Small intestine (tissue), 7 donors: Measurements from ENCODE around the gene ISG20. TPM values are rescaled to one million over a fixed set of nuclear protein-coding genes. Genes with fewer than 3 reads are reported as not detected.
A peak's percentile ranks its signal among the peaks of the same experiment; 100 is the strongest.

Experiments
- DNase-seq, 2 donors: peaks; one replicate each; pipeline versions ENCODE4 v3.0.0 to v3.0.0-alpha.2; 2013
- FAIRE-seq: peaks from 2 replicates; lab custom pipeline; 2012; peaks lifted over from hg19 to GRCh38; lab: Jason Lieb, UNC
- H3K27ac ChIP-seq, 3 donors: one replicate each; pipeline ENCODE4 v1.5.1; 2013; ENCODE audit warnings: low read length in 2 of 3, mild to moderate bottlenecking in 2 of 3, control low read depth in 1 of 3, inconsistent platforms in 1 of 3, low read depth in 1 of 3, moderate library complexity in 1 of 3
- H3K27me3 ChIP-seq, 3 donors: one replicate each; pipeline ENCODE4 v1.6.1; 2013; ENCODE audit warnings: low read length in 3 of 3, inconsistent platforms in 1 of 3; ENCODE audit not compliant: control insufficient read depth in 3 of 3, insufficient read depth in 3 of 3
- H3K36me3 ChIP-seq, 3 donors: one replicate each; pipeline ENCODE4 v1.6.1; 2013; ENCODE audit warnings: low read length in 3 of 3, inconsistent platforms in 1 of 3, low read depth in 1 of 3, mild to moderate bottlenecking in 1 of 3, moderate library complexity in 1 of 3; ENCODE audit not compliant: control insufficient read depth in 3 of 3, insufficient read depth in 2 of 3
- H3K4me1 ChIP-seq, 3 donors: one replicate each; pipeline ENCODE4 v1.6.1; 2013; ENCODE audit warnings: low read length in 2 of 3, inconsistent platforms in 1 of 3, low read depth in 1 of 3, mild to moderate bottlenecking in 1 of 3, moderate library complexity in 1 of 3; ENCODE audit not compliant: control insufficient read depth in 3 of 3, insufficient read depth in 2 of 3
- H3K4me3 ChIP-seq, 3 donors: one replicate each; pipeline ENCODE4 v1.5.1; 2013; ENCODE audit warnings: low read length in 3 of 3, control low read depth in 1 of 3, inconsistent platforms in 1 of 3, low read depth in 1 of 3, mild to moderate bottlenecking in 1 of 3, moderate library complexity in 1 of 3
- H3K9me3 ChIP-seq, 2 donors: one replicate each; pipeline ENCODE4 v1.6.1; 2013; ENCODE audit warnings: low read depth in 1 of 2, low read length in 1 of 2; ENCODE audit not compliant: control insufficient read depth in 2 of 2, insufficient read depth in 1 of 2
- WGBS, 3 donors: extraction: QIAGEN DNeasy Blood & Tissue Kit; methylation state at CpG; one replicate each; pipeline ENCODE4 v1.1.7; 2013; 5-methylcytosine and 5-hydroxymethylcytosine counted together
- polyA plus RNA-seq, 4 donors: library from polyadenylated mRNA; stranded (reverse) in 3 of 4; unstranded in 1 of 4; fragments of 200-250 nt in 3 of 4; fragments of 120-200 nt in 1 of 4; gene quantifications; one replicate each; pipeline versions ENCODE4 v1.2.1 to v1.2.3, GENCODE V29; 2013
- donor health status: healthy with polysubstance abuse.
- donor health status: control.
- donor health status: control.
- donor health status: Bipolar disorder and iron deficiency.
- donor health status: healthy.

The ISG20 gene
- polyA plus RNA-seq, 4 donors: 4.1 to 434 (median 98.1) TPM

- Histone ChIP-seq H3K27me3 (peaks cover 0 to 8% (median 3%) of the 10 kb centered on the region in 3 donors), H3K4me3 (no peak overlapping the region), H3K36me3 (no peaks in the 10 kb centered on the region), H3K4me1 (no peaks in the 10 kb centered on the region), H3K9me3 (peaks cover 0 to 3% of the 10 kb centered on the region in 2 donors), H3K27ac (no peak overlapping the region)
- FAIRE-seq: no peak
- DNase-seq: no peak
- WGBS, 3 donors: 66 to 70% (median 69%) methylated on average over 5 of the region's 5 CpGs
These were observed 54.4 kb downstream of the ISG20 start for GRCh38 chr15:88693191-88693590.

- no peaks in the 10 kb centered on the region for H3K4me1 ChIP-seq
- no peaks in the 10 kb centered on the region for H3K9me3 ChIP-seq
- no peaks in the 10 kb centered on the region for H3K36me3 ChIP-seq
- no peak overlapping the region for H3K4me3 ChIP-seq
- FAIRE-seq (no peak), DNase-seq (no peak)
- 88 to 94% (median 90%) methylated on average over 8 of the region's 8 CpGs for WGBS, 3 donors
- H3K27me3 ChIP-seq: peaks cover 0 to 6% (median 4%) of the 10 kb centered on the region in 3 donors
- no peak overlapping the region for H3K27ac ChIP-seq
These were observed 56.3 kb downstream of the ISG20 start for GRCh38 chr15:88695101-88695500.

GRCh38 chr15:88695691-88696251, 57.0 kb downstream of the ISG20 start:
- H3K9me3 ChIP-seq: no peaks in the 10 kb centered on the region
- H3K4me3 ChIP-seq: no peak overlapping the region
- H3K27ac ChIP-seq: no peak overlapping the region
- H3K4me1 ChIP-seq: no peaks in the 10 kb centered on the region
- no peaks in the 10 kb centered on the region for H3K36me3 ChIP-seq
- WGBS, 3 donors: 65 to 70% (median 70%) methylated on average over 20 of the region's 20 CpGs
- FAIRE-seq (no peak), DNase-seq (no peak)
- peaks cover 0 to 6% (median 5%) of the 10 kb centered on the region in 3 donors for H3K27me3 ChIP-seq

- 79 to 90% (median 83%) methylated on average over 3 of the region's 3 CpGs for WGBS, 3 donors
- Histone ChIP-seq H3K36me3 (no peaks in the 10 kb centered on the region), H3K27ac (no peak overlapping the region), H3K4me3 (no peak overlapping the region), H3K4me1 (no peaks in the 10 kb centered on the region), H3K9me3 (no peaks in the 10 kb centered on the region), H3K27me3 (peaks cover 0 to 6% (median 5%) of the 10 kb centered on the region in 3 donors)
- DNase-seq (no peak), FAIRE-seq (no peak)
These were observed 57.4 kb downstream of the ISG20 start for GRCh38 chr15:88696254-88696653.

GRCh38 chr15:88697276-88697675, 58.5 kb downstream of the ISG20 start:
- Histone ChIP-seq H3K27me3 (peaks cover 0 to 6% (median 5%) of the 10 kb centered on the region in 3 donors), H3K4me3 (no peak overlapping the region), H3K4me1 (no peaks in the 10 kb centered on the region), H3K27ac (no peak overlapping the region), H3K9me3 (no peaks in the 10 kb centered on the region), H3K36me3 (no peaks in the 10 kb centered on the region)
- DNase-seq (no peak), FAIRE-seq (no peak)
- WGBS, 3 donors: 60 to 70% (median 69%) methylated on average over 9 of the region's 9 CpGs

- Histone ChIP-seq H3K27ac (no peak overlapping the region), H3K4me1 (peaks cover 0 to 1% (median 0%) of the 10 kb centered on the region in 3 donors), H3K27me3 (peaks cover 0 to 13% (median 2%) of the 10 kb centered on the region in 3 donors), H3K4me3 (no peak overlapping the region), H3K9me3 (no peaks in the 10 kb centered on the region), H3K36me3 (no peaks in the 10 kb centered on the region)
- WGBS, 3 donors: 79 to 87% (median 83%) methylated on average over 1 of the region's 1 CpG
- FAIRE-seq (no peak), DNase-seq (no peak)
These were observed 61.0 kb downstream of the ISG20 start for GRCh38 chr15:88699861-88700260.

GRCh38 chr15:88700716-88701115, 61.9 kb downstream of the ISG20 start:
- Histone ChIP-seq H3K9me3 (no peaks in the 10 kb centered on the region), H3K27ac (no peak overlapping the region), H3K4me1 (peaks cover 0 to 6% (median 2%) of the 10 kb centered on the region in 3 donors), H3K4me3 (no peak overlapping the region), H3K27me3 (peaks cover 0 to 15% (median 2%) of the 10 kb centered on the region in 3 donors), H3K36me3 (no peaks in the 10 kb centered on the region)
- 77 to 83% (median 80%) methylated on average over 2 of the region's 2 CpGs for WGBS, 3 donors
- no peak for DNase-seq
- FAIRE-seq: no peak

GRCh38 chr15:88701561-88702095, 62.8 kb downstream of the ISG20 start:
- Histone ChIP-seq H3K4me3 (no peak overlapping the region), H3K4me1 (peaks cover 0 to 8% (median 2%) of the 10 kb centered on the region in 3 donors), H3K36me3 (no peaks in the 10 kb centered on the region), H3K27me3 (peaks cover 0 to 21% (median 6%) of the 10 kb centered on the region in 3 donors), H3K27ac (no peak overlapping the region), H3K9me3 (no peaks in the 10 kb centered on the region)
- FAIRE-seq: no peak
- peak; percentile 23 to 38 for DNase-seq
- 67 to 70% (median 68%) methylated on average over 2 of the region's 2 CpGs for WGBS, 3 donors
